ENCODE measurements around the gene OMG.
"Not testable (repeated sequence)": the region's sequence is repeated elsewhere in the genome, so short reads cannot be mapped to it uniquely, and the experiment has no call there.

OMG gene

GRCh38 chr17:31297090-31297489 is at the start of gene OMG:
Gene OMG (minus strand): TSS chr17:31297239. CDS start chr17:31296331, 908 bp downstream.
- TF ChIP-seq CTCF (IDR thresholded peaks at IDR 0.05; ENCODE audit: borderline replicate concordance, extremely low read depth, low read length, poor library complexity, severe bottlenecking): no peak
- TF ChIP-seq EZH2 (IDR thresholded peaks at IDR 0.05; ENCODE audit: borderline replicate concordance, low read depth, low read length, severe bottlenecking): no peak
- Histone ChIP-seq H3K4me3 (ENCODE audit: low read depth in 1 of 2, low read length in 2 of 2) (no peak within 1 kb of the TSS), H2AFZ (ENCODE audit: low read depth, low read length) (no peak within 1 kb of the TSS), H3K79me2 (ENCODE audit: insufficient read depth, low read length) (no peaks in the 10 kb centered on the region), H3K36me3 (ENCODE audit: insufficient read depth, low read length) (peaks cover 10% of the 10 kb centered on the region; the same call in 1 of the 2 replicates), H3K27me3 (ENCODE audit: insufficient read depth, low read length, poor library complexity) (no peaks in the 10 kb centered on the region), H3K4me2 (ENCODE audit: insufficient read depth, low read length) (no peak within 1 kb of the TSS), H4K20me1 (ENCODE audit: insufficient read depth, low read length) (no peaks in the 10 kb centered on the region), H3K9ac (ENCODE audit: low read depth, low read length) (no peak within 1 kb of the TSS), H3K4me1 (ENCODE audit: insufficient read depth, low read length) (no peaks in the 10 kb centered on the region), H3K27ac (ENCODE audit: low read length) (no peak within 1 kb of the TSS), H3K9me3 (ENCODE audit: insufficient read depth, low read length, severe bottlenecking) (no peaks in the 10 kb centered on the region)
- DNase-seq (no peak), ATAC-seq (ENCODE audit: insufficient read depth, low read depth) (no peak)

- H3K4me2 ChIP-seq (ENCODE audit: insufficient read depth, low read length); H4K20me1 ChIP-seq (ENCODE audit: insufficient read depth, low read length); ATAC-seq (ENCODE audit: insufficient read depth, low read depth); H3K4me3 ChIP-seq (ENCODE audit: low read depth in 1 of 2, low read length in 2 of 2); H3K4me1 ChIP-seq (ENCODE audit: insufficient read depth, low read length); DNase-seq; H3K79me2 ChIP-seq (ENCODE audit: insufficient read depth, low read length); H3K27me3 ChIP-seq (ENCODE audit: insufficient read depth, low read length, poor library complexity); H3K27ac ChIP-seq (ENCODE audit: low read length); H2AFZ ChIP-seq (ENCODE audit: low read depth, low read length); H3K9me3 ChIP-seq (ENCODE audit: insufficient read depth, low read length, severe bottlenecking); H3K9ac ChIP-seq (ENCODE audit: low read depth, low read length): not testable (repeated sequence)
- peaks cover 46% of the 10 kb centered on the region for H3K36me3 ChIP-seq (ENCODE audit: insufficient read depth, low read length)
These were observed 48.2 kb upstream of the OMG start for GRCh38 chr17:31345191-31345747.

- H3K27ac ChIP-seq (ENCODE audit: low read length): no peak overlapping the region
- ATAC-seq (ENCODE audit: insufficient read depth, low read depth) (no peak), DNase-seq (no peak)
- no peaks in the 10 kb centered on the region for H3K79me2 ChIP-seq (ENCODE audit: insufficient read depth, low read length)
- H3K36me3 ChIP-seq (ENCODE audit: insufficient read depth, low read length): peaks cover 66% of the 10 kb centered on the region
- no peaks in the 10 kb centered on the region for H3K27me3 ChIP-seq (ENCODE audit: insufficient read depth, low read length, poor library complexity)
- H3K9me3 ChIP-seq (ENCODE audit: insufficient read depth, low read length, severe bottlenecking): no peaks in the 10 kb centered on the region
- H2AFZ ChIP-seq (ENCODE audit: low read depth, low read length): no peak overlapping the region
- no peak overlapping the region for H3K4me2 ChIP-seq (ENCODE audit: insufficient read depth, low read length)
- H4K20me1 ChIP-seq (ENCODE audit: insufficient read depth, low read length): no peaks in the 10 kb centered on the region
- no peak for TF ChIP-seq EZH2 (IDR thresholded peaks at IDR 0.05; ENCODE audit: borderline replicate concordance, low read depth, low read length, severe bottlenecking)
- no peak for TF ChIP-seq CTCF (IDR thresholded peaks at IDR 0.05; ENCODE audit: borderline replicate concordance, extremely low read depth, low read length, poor library complexity, severe bottlenecking)
- no peak overlapping the region for H3K9ac ChIP-seq (ENCODE audit: low read depth, low read length)
- no peak overlapping the region for H3K4me3 ChIP-seq (ENCODE audit: low read depth in 1 of 2, low read length in 2 of 2)
- H3K4me1 ChIP-seq (ENCODE audit: insufficient read depth, low read length): no peaks in the 10 kb centered on the region
These were observed 43.0 kb upstream of the OMG start for GRCh38 chr17:31339906-31340661.

GRCh38 chr17:31329221-31329620 is 32.2 kb upstream of the OMG start:
- Histone ChIP-seq H3K27ac (ENCODE audit: low read length) (no peak overlapping the region), H3K9ac (ENCODE audit: low read depth, low read length) (no peak overlapping the region), H3K36me3 (ENCODE audit: insufficient read depth, low read length) (peaks cover 58% of the 10 kb centered on the region), H3K4me2 (ENCODE audit: insufficient read depth, low read length) (no peak overlapping the region), H3K4me3 (ENCODE audit: low read depth in 1 of 2, low read length in 2 of 2) (no peak overlapping the region), H3K4me1 (ENCODE audit: insufficient read depth, low read length) (no peaks in the 10 kb centered on the region), H2AFZ (ENCODE audit: low read depth, low read length) (no peak overlapping the region), H4K20me1 (ENCODE audit: insufficient read depth, low read length) (no peaks in the 10 kb centered on the region), H3K79me2 (ENCODE audit: insufficient read depth, low read length) (no peaks in the 10 kb centered on the region), H3K27me3 (ENCODE audit: insufficient read depth, low read length, poor library complexity) (no peaks in the 10 kb centered on the region), H3K9me3 (ENCODE audit: insufficient read depth, low read length, severe bottlenecking) (no peaks in the 10 kb centered on the region)
- no peak for DNase-seq
- ATAC-seq (ENCODE audit: insufficient read depth, low read depth): no peak
- TF ChIP-seq CTCF (IDR thresholded peaks at IDR 0.05; ENCODE audit: borderline replicate concordance, extremely low read depth, low read length, poor library complexity, severe bottlenecking): no peak
- TF ChIP-seq EZH2 (IDR thresholded peaks at IDR 0.05; ENCODE audit: borderline replicate concordance, low read depth, low read length, severe bottlenecking): no peak

Data from DND-41 (cell line).